HepG2 (cell line): ENCODE measurements around the gene C14orf132. TPM values are rescaled to one million over a fixed set of nuclear protein-coding genes. Genes with fewer than 3 reads are reported as not detected.

ENCODE experiments used
- KIAA2018 ChIP-seq: sonication (generic); formaldehyde crosslinking; IDR thresholded peaks from 2 replicates; pipeline ENCODE4 v1.5.0; 2020; ENCODE audit warnings: mild to moderate bottlenecking, missing genetic modification reagents, borderline replicate concordance
- MLXIP ChIP-seq: sonication (generic); formaldehyde crosslinking; IDR thresholded peaks from 2 replicates; pipeline ENCODE4 v1.9.0; 2021; ENCODE audit warnings: missing genetic modification reagents, borderline replicate concordance
- ZNF121 ChIP-seq: sonication (generic); formaldehyde crosslinking; IDR thresholded peaks from 2 replicates; pipeline ENCODE4 v1.5.0; 2020; ENCODE audit warnings: mild to moderate bottlenecking, missing genetic modification reagents
- ZNF557 ChIP-seq: sonication (generic); formaldehyde crosslinking; IDR thresholded peaks from 2 replicates; pipeline ENCODE4 v1.4.0; 2020; ENCODE audit warnings: missing genetic modification reagents
- polyA plus RNA-seq, 8 experiments: library from polyadenylated mRNA; depleted of rRNA in 3 of 8; stranded (reverse) in 7 of 8; unstranded in 1 of 8; fragments of >200 nt; fragmentation: Illumina TruSeq in 4 of 8; extraction: Trizol in 4 of 8; gene quantifications; 2 replicates each; pipeline versions ENCODE4 v1.2.1 to v1.2.3, GENCODE V29; 2011 to 2016; ENCODE audit warnings: low read depth in 4 of 8, missing spikeins in 1 of 8, mixed read lengths in 1 of 8; ENCODE audit not compliant: insufficient read depth in 1 of 8
- total RNA-seq, 5 experiments: library from RNA; depleted of rRNA; stranded (reverse); fragments of >200 nt; fragmentation: Illumina TruSeq; extraction: Trizol; gene quantifications; 2 replicates each; pipeline ENCODE4 v1.2.3, GENCODE V29; 2016; ENCODE audit warnings: low read depth in 1 of 5

C14orf132 gene
- total and polyA plus RNA-seq, 2 of the 13 experiments (the other 11 are each of a cell fraction or from before 2014, with no cell fraction given) = 0.13 to 0.15 TPM

- no peak for TF ChIP-seq KIAA2018
- no peak for TF ChIP-seq ZNF121 (CRISPR knock-in tag)
- TF ChIP-seq MLXIP (CRISPR knock-in tag) = no peak
- TF ChIP-seq ZNF557 (CRISPR knock-in tag) = no peak
- TF ChIP-seq, all 625 proteins: peak for 0
Measured at GRCh38 chr14:96114002-96114401, 74.8 kb downstream of the C14orf132 start (continued).
